GM19452 (cell line): ENCODE results near the gene LYRM9.
"Not testable (repeated sequence)": the region's sequence is repeated elsewhere in the genome, so short reads cannot be mapped to it uniquely, and the experiment has no call there.

Experiments used
- ATAC-seq: cut with Tn5 transposase; IDR thresholded peaks from one replicate; pipeline ENCODE4 v1.9.1; 2021; ENCODE audit not compliant: unreplicated experiment

LYRM9 gene

DNA sequence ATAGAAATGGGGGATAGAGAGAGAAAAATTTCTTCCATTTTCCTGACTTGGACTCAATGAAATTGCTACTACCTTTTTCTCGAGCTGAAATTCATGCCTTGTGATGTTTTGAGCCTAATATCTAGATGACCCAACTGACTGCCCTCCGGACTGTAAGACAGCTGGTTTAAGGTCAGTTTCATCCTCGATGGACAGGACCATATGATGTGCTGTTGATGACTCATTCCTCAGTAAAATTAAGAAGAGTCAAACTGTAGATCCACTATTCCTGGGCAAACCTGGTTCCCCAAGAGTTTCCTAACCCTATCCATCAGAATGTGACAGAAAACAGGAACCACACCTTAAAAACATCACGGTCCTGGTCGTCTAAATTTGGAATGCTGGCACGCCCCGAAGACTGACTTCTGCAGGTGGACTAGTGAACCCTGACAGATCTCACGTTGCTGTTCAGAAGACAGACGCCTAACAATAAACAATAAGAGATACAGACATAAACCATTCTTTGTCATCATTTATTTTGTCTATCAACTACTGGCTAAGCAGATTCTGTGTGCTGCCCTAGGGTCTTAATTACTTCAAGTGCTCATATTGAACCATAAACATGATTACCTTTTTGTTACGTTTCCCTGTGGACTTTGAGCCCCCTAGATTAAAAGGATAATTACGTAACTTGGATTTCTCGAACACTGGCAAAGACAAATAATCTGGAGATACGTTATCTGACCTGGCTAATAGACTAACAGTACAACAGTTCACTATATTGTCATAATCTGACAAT, 47.7 kb downstream of the LYRM9 start:
- ATAC-seq, result no peak

DNA sequence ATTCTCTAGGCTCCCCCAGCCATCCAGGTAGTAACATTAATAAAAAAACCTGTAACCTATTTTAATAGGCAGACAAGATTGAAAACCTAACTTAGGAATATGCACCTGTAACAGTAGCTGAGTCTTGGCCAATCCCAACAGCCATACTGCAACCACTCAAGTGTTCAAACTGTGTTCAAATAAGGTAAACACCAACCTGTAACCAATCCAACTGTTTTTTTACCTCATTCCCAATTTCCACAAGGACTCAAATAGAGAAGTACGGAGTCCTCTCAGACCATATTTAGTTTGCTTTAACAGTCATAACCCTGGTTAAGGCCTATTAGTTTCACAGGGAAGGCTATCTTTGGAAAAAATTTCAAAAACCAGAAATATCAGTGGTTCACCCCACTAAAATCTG, 52.5 kb downstream of the LYRM9 start:
- no peak for ATAC-seq

GRCh38 chr17:27840406-27840678, 52.8 kb downstream of the LYRM9 start:
- ATAC-seq, result not testable (repeated sequence)

DNA sequence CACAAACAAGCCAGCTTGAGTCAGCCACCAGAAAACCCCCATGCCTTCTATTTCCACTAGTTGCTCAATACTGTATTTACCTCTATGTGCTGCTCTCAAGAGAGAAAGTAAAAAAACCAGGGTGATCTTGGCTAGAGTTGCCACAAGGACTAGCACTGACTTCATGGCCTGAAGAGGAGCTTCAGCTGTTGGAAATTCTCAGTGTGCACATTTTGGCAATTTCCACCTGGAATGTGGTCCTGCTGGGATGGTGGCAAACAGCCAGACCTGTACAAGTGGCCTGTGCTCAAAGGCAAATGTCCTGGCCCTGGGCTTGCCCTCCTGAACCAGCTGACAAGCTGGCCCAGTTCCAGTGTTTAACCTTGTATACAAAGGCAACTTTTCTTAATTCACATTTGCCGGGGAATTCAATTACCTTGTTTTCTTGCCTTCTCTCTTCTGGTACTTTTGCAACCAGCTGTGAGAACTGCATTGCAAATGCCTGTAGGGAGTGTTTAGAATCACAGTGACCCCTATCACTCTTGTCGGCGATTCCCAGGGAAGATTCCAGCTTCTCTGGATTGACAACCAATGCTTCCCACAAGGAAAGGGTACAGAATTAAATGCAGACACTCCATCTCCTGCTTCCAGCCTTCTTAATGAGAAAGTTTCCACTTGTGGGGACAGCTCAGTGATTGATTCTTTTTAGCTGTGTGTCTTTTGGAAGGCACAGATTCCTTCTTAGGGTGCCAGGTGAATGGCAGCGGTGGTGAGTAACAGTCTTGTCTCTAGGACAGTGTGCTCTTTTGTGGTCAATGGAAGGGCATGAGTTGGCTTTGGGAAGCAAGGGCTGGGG, 53.4 kb downstream of the LYRM9 start:
- not testable (repeated sequence) for ATAC-seq

DNA sequence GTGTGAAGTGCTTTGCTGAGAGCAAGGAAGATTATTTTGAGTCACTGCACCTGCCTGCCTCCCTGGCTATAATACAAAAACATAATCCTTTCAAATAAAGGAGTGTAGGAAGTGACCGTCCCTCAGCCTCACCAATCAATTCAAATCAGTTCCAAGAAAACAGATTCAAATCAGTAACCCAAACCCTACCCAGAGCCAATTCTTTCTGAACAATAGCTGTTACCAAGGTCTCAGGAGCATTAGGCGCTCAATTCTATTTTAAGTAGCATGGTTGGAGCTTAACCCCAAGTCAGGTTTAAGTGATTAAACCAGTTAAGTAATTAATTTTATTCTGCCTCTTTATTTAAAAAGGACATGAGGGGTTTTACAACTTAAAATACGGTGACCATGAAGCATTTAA, 54.6 kb downstream of the LYRM9 start:
- ATAC-seq, result not testable (repeated sequence)

DNA sequence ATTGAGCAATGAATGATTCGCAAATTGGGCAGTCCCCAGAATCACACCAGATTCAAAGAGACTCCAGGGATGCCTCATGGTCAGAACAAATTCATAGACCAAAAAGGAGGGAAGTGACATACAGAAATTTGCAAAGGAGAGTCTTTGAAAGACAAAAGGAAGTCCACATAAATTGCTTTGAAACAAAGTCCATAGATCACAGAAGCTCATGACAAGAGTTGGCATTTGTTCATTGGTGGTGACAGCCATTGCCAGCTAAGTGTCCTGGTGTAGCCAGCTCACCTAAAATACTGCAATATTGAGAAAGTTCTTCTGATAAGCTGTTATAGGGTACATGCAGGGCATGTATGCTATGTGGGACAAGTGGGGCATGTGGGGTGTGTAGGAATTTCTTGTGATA, 55.4 kb downstream of the LYRM9 start:
- not testable (repeated sequence) for ATAC-seq

- ATAC-seq, result no peak
Measured at GRCh38 chr17:27836651-27837050, 56.5 kb downstream of the LYRM9 start.

DNA sequence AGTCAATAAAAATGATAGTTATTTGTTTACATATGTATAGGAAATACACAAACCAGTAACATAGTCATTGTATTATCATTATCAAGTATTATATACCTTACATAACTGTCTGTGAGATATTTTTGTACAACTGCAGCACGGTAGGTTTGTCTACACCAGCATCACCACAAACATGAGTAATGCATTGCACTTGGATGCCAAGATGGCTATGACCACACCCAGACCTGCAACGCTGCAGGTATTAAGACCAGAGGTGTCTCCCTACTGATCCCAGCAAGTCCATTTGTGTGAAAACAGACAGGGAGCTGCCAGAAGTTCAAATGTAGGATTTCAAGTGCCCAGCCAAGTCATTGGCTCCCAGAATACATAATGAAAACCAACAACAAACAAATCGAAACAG, 58.6 kb downstream of the LYRM9 start:
- no peak for ATAC-seq

- no peak for ATAC-seq
Measured at GRCh38 chr17:27832831-27833230, 60.3 kb downstream of the LYRM9 start.

GRCh38 chr17:27829888-27830287, 63.3 kb downstream of the LYRM9 start:
- not testable (repeated sequence) for ATAC-seq

- ATAC-seq, result not testable (repeated sequence)
Measured at GRCh38 chr17:27829143-27829711, 63.9 kb downstream of the LYRM9 start.
